DMS53 (cell line): Measurements from ENCODE around the gene BIRC7.

Experiments used
- DNase-seq: peaks from one replicate; lab custom pipeline; 2025; lab: John Stamatoyannopoulos, UW

Gene BIRC7

GRCh38 chr20:63248835-63249591, 13.3 kb downstream of the BIRC7 start:
- peak; percentile 43 for DNase-seq

DNA sequence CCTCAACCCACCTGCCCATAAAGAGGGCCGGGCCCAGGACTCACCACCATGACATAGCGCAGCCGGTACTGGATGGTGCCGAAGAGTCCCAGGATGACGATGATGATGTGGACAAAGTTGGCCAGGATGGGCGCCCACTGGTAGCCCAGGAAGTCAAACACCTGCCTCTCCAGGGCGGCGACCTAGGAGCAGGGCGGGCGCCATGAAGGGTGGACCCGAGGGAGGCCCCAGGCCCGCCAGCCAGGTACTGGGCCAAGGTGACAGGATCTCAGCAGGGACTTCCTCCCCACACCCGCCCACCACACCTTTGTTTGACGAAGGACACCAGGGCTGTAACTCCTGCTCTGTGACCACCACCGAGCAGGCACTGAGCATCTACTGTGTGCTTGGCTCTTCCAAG, 14.2 kb downstream of the BIRC7 start:
- no peak for DNase-seq

DNA sequence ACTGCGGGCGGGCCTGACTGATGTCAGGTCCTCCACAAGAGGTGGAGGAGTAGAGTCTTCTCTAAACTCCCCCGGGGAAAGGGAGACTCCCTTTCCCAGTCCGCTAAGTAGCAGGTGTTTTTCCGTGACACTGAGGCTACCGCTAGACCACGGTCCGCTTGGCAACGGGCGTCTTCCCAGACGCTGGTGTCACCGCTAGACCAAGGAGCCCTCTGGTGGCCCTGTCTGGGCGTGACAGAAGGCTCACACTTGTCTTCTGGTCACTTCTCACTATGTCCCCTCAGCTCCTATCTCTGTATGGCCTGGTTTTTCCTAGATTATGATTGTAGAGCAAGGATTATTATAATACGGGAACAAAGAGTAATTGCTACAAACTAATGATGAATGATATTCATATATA, 15.6 kb downstream of the BIRC7 start:
- DNase-seq = peak; percentile 53

GRCh38 chr20:63252284-63252711, 16.6 kb downstream of the BIRC7 start:
- DNase-seq = no peak

DNA sequence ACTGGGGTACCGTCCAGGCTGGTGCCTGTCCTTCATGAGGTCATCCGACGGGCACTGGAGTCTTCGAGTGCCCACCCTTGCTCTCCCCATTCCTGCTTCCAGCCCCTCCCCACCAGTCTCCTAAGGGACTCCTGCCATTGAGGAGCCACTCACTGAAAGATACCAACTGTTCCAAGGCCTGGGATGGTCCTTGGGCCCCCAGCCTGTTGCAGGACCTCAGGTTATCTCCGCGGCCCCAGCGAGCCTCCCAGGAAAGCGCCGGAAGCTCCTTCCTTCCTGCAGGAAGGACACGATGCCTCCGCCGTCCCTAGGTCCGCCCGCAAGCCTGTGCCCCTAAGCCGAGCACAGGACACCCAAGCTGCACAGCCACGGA, 17.3 kb downstream of the BIRC7 start:
- no peak for DNase-seq

GRCh38 chr20:63253438-63254231, 17.9 kb downstream of the BIRC7 start:
- no peak for DNase-seq

DNA sequence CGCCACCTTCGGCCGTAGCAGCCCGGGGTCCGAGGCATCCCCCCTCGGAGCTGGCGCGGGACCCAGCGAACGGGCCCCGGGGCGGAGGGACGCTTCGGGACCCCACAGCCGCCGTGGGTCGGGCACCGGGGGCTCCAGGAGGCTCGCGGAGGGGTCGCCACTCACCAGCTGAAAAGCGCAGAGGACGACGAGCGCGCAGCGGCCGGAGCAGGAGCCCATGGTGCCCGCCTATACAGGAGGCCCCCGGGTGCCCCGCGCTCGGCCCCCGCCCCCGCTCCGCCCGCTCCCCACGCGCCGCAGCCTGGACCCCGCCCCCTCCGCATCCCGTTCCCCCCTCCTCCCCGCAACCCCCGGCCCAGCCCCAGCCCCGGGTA, 18.5 kb downstream of the BIRC7 start, which contains the start of gene NKAIN4:
Gene NKAIN4, minus strand, starts transcription at position 232 of the 374 bp plus-strand sequence. Its CDS starts 13 bp downstream, at position 219.
- DNase-seq = no peak

DNA sequence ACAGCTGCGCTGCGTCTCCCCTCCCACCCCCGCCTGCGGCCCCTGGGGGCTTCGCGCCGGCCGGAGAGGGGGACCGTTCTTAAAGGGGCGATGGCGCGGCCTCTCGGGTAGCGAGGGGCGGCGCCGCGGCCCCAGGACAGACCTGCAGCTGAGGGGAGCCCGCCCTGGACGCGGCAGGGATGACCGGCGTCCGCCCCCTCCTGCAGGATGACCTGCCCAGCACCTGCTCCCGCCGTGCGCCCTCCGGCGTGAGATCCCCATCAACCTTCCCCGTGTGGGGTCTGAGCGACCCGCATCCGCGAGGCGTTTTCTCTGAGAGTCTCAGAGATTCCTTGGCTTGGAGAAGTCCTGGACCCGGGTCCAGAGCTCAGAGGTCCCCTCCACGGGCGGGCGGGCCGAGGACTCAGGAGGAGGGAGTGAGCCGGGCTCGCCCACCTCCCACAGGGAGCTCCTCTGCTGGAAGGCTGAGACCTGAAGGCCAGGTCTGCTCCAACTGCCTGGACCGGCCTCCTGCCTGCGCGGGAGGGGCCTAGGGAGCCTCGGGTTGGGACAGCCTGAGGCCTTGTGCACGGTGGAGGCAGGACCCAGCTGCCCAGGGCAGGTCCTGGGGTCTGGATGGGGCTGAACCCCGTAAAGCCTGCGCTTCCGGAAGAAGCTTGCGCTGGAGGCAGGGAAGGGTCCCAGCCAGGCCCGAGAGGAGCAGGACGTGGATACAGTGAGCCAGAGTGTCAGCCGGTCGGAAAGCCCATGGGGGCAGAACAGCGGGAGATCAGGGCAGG, 19.1 kb downstream of the BIRC7 start:
- DNase-seq = no peak

- peak; percentile 45 for DNase-seq
Observed at GRCh38 chr20:63255931-63256704, 20.4 kb downstream of the BIRC7 start.

DNA sequence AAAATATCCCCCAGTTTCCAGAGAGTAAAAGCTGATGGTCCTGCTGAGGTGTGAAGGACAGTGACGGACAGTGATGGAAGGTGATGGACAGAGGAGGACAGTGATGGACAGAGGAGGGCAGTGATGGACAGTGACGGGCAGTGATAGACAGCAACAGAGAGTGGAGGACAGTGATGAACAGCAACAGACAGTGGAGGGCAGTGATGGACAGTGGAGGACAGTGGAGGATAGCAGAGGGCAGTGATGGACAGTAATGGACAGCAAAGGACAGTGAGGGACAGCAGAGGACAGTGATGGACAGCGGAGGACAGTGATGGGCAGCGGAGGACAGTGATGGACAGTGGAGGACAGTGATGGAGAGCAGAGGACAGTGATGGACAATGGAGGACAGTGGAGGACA, 21.2 kb downstream of the BIRC7 start:
- DNase-seq = no peak

GRCh38 chr20:63257629-63258028, 21.9 kb downstream of the BIRC7 start:
- no peak for DNase-seq

GRCh38 chr20:63258781-63259180, 23.1 kb downstream of the BIRC7 start:
- no peak for DNase-seq

- DNase-seq = no peak
Observed at GRCh38 chr20:63259734-63260460, 24.2 kb downstream of the BIRC7 start.

- DNase-seq = no peak
Observed at GRCh38 chr20:63260521-63260920, 24.8 kb downstream of the BIRC7 start.

- no peak for DNase-seq
Observed at GRCh38 chr20:63261060-63261794, 25.5 kb downstream of the BIRC7 start.

DNA sequence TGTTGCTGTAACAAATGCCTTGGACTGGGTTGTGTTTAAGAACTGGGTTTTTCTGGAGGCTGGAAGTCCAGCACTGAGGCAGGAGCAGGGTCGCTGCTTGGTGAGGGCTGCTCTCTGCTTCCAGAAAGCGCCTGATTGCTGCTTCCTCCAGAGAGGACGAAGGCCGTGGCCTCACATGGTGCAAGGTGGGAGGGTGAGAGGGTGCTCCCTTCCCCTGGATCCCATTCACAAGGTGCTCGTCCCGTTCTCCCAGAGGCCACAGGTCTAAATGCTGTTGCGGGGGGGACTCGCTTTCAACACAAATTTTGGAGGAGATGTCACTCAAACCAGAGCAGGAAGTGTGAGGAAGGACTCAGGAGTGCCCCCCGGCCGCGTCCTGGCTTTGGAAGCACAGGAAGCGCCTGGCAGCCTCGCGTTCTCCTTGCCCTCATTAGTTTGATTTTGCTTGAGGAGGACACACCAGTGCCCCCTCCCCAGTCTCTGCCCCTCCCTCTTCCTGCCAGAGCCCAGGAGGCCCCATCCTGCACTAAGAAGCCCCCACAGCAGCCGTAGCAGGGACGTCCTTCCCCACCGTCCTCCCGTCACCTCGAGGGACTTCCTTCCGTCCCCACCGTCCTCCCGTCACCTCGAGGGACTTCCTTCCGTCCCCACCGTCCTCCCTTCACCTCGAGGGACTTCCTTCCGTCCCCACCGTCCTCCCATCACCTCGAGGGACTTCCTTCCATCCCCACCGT, 26.3 kb downstream of the BIRC7 start:
- no peak for DNase-seq

DNA sequence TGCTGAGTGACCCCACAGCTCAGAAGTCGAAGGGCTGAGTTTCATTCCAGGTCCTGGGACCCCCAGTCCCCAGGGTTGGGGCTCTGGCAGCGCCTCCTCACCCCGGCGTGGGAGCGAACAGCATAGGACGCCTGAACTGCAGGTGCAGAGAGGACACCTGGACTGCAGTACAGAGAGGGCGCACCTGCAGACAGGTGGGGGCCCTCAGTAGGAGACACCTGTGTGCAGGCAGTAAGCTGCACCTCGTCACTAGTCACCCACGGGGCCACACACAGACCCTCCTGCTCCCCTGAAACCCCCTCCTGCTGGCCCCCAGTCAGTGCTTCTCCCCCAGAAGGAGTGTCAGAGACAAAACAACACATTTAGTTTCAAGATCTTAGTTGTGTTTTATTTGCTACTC, 27.1 kb downstream of the BIRC7 start:
- DNase-seq = peak; percentile 54

DNA sequence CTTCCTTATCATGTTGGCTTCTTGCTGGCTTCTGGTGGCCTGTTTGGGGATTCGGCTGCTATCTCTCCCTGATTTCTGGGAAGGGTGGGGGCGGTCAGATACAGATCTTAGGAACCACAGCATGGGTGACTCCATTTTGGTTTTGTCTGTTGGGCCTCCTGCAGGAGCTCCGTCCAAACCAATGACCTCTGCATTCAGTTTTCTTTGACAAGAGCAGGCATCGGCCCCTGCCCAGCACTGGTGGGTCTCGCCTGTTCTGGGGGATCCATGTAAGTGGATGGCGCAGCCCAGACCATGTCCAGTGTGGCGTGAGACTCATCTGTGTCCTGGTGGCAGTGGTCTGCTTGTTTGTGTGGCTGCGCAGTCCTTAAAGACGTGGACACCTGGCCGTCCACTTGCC, 28.3 kb downstream of the BIRC7 start:
- DNase-seq = no peak

- DNase-seq = no peak
Observed at GRCh38 chr20:63264519-63264918, 28.8 kb downstream of the BIRC7 start.
